ENCODE data around the gene DNAJC16.
"Not testable (repeated sequence)": the region's sequence is repeated elsewhere in the genome, so short reads cannot be mapped to it uniquely, and the experiment has no call there.

Gene DNAJC16

DNA sequence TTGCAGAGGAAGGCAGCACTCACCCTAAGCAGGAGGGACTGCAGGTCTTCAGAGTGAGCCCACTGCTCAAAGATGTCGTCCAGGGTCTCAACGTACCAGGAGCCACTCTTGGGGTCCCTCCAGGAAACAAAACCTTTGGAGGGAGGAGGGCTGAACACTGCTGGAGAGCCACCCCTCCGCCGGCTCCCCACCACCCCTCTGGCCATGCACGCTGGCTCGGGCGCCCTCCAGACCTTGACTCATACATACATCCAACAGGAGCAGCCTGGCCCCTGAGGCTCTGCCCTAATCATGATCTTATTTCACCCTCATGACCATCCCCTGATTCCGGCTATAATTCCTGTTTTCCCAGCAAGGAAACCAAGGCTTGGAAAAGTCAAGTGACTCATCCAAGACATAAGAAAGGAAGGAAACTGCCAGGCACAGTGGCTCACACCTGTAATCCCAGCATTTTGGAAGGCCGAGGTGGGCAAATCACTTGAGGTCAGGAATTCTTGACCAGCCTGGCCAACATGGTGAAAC lies 32.7 kb upstream of the DNAJC16 start:
- Mint-ChIP-seq H3K4me1 (peaks cover 5% of the 10 kb centered on the region), H3K4me3 (no peak overlapping the region), H3K27ac (no peak overlapping the region), H3K27me3 (no peaks in the 10 kb centered on the region), H3K9me3 (no peaks in the 10 kb centered on the region)
- ATAC-seq (no peak), DNase-seq (no peak)

DNA sequence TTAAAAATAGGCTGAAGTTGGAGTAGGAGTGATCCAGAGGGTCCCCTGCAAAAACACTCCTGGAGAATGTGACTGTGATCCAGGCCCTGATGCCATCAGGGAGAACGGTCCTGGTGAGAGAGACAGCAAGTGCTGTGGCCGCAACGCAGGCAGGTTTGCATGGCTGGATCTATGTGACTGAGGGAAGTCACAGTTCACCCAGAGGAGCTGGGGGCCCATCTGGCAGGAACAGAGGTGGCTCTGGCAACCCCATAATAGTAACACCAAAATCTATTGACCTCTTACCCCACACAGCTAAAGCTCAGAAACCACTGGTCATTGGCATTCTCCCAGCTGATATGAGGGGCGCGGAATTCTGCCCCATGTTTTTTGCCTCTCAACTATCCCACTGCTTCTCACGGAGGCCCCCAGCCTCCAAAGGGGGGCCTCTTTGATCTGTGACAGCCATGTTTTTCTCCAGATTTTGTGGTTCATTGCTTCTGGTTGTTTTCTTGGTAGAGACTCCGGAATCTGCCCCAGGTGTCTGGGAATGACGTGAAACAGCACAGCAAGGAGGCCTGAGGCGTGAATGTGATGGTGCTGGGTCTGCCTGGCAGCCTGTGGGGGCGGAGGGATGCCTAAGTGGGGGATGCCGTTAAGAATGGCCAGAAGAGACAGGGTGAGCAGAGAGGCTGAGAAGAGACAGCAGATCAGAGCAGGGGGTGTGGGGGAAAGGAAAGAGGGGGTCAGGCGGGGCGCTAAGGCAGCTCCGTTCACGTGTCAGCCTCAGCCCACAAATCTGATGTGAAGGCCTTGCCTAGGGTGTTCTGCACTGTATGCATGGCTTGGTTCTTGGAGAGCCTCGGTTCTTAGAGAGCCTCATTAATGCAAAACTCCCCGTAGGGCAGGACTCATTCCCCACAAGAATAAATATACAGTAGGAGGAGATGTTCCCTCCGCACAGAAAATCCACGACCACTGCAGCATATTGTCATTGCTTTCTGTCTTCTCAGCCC lies 26.2 kb upstream of the DNAJC16 start:
- no peaks in the 10 kb centered on the region for H3K4me1 Mint-ChIP-seq
- DNase-seq (no peak), ATAC-seq (no peak)
- H3K27me3 Mint-ChIP-seq: no peaks in the 10 kb centered on the region
- H3K4me3 Mint-ChIP-seq: no peak overlapping the region
- no peak overlapping the region for H3K27ac Mint-ChIP-seq
- H3K9me3 Mint-ChIP-seq: no peaks in the 10 kb centered on the region

DNA sequence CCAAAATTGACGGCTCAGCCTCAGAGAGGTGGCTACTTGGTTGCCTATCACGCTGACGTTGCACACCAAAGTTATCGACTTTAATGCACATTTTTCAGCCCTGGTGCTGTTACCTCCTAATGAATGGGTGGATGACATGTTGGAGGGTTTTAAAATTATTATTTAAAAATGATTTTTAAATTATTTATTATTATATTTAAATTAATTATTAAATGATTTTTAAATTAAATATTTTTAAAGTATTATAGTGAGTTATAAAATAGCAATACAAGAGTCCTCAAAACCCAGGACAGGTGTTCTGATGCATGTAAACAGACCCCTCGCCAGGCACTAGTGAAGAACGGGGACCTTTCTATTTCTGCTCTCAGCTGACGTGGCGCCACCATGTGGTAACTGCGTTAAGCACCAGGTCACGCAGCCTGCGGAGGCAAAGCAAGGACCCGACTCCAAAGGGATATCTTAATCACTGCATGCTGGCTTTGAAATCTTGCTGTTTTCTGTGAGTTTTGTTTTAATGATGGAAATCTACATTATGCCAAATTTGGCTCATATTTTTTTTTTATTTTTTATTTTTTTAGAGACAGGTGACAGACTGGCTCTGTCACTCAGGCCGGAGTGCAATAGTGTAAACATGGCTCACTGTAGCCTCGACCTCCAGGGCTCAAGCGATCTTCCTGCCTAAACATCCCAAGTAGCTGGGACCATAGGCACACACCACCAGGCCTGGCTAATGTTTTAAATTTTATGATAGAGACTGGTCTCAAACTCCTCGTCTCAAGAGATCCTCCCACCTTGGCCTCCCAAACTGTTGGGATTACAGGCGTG lies 25.2 kb upstream of the DNAJC16 start:
- Mint-ChIP-seq H3K27ac (peak overlapping the region in 1 of 2 donors; percentile 12), H3K4me3 (no peak overlapping the region), H3K4me1 (no peaks in the 10 kb centered on the region), H3K27me3 (no peaks in the 10 kb centered on the region), H3K9me3 (no peaks in the 10 kb centered on the region)
- DNase-seq (peak; percentile 39 to 62), ATAC-seq (peak; percentile 64)

DNA sequence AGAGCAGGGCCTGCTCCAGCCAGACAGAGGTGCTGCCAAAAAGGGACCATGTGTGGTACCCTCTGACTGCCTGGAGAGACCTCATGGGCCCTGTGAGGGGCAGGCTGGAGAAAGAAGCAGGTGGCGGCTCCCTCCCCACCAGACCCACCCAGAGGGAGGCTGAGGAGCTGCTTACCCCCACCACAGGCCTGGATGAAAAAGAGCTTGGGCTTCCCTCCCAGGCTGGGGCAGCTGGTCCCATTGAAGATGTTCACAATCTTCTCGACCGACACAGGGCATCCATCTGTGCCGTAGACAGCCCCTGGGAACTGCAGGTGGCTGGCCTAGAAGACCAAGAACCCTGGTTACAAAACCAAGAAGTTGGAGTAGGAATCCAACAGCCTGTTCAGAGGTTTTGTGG lies 22.2 kb upstream of the DNAJC16 start:
- Mint-ChIP-seq H3K27ac (no peak overlapping the region), H3K4me3 (no peak overlapping the region), H3K4me1 (no peaks in the 10 kb centered on the region), H3K27me3 (no peaks in the 10 kb centered on the region), H3K9me3 (no peaks in the 10 kb centered on the region)
- ATAC-seq: no peak
- no peak for DNase-seq

DNA sequence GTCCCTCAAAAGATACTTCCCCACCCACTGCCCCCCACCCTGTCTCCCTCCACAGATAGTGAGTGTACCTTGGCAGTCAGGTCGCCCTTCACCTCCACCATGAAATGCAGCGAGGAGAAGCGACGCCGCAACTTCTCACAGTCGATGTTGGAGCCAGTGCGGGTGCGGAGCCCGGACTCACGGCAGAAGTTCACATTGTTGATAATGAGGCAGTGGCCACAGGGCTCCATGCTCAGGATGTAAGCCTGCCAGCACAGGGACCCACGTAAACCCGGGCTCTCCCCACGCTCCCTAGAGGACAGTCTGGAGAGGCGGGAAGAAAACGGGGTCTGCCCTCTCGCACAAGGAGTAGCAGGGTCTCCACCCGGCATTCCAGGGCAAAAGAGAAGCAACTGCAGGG lies 19.8 kb upstream of the DNAJC16 start:
- ATAC-seq: no peak
- Mint-ChIP-seq H3K9me3 (no peaks in the 10 kb centered on the region), H3K4me3 (no peak overlapping the region), H3K4me1 (peaks cover 4% of the 10 kb centered on the region), H3K27me3 (no peaks in the 10 kb centered on the region), H3K27ac (no peak overlapping the region)
- no peak for DNase-seq

DNA sequence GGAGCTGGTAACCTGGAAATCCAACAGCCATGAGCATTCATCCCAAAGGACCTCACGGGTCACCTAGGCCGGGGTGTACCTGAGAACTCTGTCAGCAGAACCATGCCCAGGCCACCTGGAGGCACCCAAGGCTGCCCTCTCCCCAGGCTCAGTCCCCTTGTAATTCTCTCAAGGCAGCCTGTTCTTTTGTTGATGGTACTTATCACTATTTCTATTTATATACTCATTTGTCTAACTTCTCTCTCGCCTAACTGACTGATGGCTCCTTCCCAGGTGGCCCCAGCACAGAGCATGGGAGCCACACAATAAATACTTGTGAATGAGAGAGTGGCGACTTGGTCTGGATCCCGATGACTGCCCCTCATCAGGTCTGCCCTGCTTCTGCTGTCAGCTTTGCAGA lies 19.4 kb upstream of the DNAJC16 start:
- H3K4me1 Mint-ChIP-seq: peaks cover 4% of the 10 kb centered on the region
- no peaks in the 10 kb centered on the region for H3K9me3 Mint-ChIP-seq
- no peaks in the 10 kb centered on the region for H3K27me3 Mint-ChIP-seq
- H3K4me3 Mint-ChIP-seq: no peak overlapping the region
- H3K27ac Mint-ChIP-seq: no peak overlapping the region
- DNase-seq: no peak
- ATAC-seq: no peak

DNA sequence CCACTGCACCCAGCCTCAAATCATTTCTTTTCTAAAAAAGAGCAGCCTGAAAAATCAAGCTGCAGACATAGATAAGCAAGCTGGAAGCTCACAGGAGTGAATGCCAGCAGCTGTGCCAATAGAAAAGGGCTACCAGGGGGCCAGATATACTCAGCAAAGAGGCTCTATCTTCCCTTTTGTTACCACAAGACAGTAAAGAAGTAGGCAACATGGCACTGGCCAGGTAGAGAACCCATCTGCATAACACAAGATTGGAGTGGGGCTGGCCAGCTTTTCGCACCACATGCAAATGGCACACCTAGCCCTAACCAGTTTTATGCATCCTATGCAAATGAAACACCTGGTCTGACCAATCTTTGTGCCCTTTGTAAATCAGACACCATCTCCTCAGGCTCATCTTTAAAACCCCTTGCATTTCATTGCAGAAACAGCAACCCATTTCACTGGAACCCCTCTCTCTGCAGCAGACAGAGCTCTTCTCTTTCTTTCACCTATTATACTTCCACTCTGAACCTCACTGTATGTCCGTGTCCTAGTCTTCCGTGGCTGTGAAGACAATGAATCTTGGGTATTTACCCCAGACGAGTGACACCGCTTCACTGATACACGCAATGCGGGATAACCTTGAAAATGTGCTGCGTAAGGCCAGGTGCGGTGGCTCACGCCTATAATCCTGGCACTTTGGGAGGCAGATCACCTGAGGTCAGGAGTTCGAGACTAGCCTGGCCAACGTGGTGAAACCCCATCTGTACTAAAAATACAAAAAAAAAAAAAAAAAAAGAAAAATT lies 17.8 kb upstream of the DNAJC16 start:
- ATAC-seq (no peak), DNase-seq (no peak)
- no peak overlapping the region for H3K27ac Mint-ChIP-seq
- no peaks in the 10 kb centered on the region for H3K27me3 Mint-ChIP-seq
- H3K4me3 Mint-ChIP-seq: no peak overlapping the region
- H3K9me3 Mint-ChIP-seq: no peaks in the 10 kb centered on the region
- H3K4me1 Mint-ChIP-seq: peaks cover 4% of the 10 kb centered on the region

DNA sequence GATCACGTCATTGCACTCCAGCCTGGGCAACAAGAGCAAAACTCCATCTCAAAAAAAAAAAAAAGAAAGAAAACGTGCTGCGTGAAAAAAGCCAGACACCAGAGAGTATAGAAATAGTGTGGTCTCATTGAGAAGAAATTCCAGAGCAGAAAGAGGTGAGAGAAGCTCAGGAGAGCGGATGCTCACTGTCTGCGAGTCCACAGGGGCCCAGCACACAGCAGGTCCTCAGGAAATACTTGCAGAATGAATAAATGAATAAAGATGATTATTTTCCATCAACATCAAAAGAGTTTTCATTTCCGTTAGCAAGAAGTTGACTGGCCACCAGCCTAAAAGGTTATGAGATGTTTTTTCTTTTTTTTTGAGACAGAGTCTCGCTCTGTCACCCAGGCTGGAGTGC lies 17.1 kb upstream of the DNAJC16 start:
- no peak overlapping the region for H3K27ac Mint-ChIP-seq
- DNase-seq: no peak

DNA sequence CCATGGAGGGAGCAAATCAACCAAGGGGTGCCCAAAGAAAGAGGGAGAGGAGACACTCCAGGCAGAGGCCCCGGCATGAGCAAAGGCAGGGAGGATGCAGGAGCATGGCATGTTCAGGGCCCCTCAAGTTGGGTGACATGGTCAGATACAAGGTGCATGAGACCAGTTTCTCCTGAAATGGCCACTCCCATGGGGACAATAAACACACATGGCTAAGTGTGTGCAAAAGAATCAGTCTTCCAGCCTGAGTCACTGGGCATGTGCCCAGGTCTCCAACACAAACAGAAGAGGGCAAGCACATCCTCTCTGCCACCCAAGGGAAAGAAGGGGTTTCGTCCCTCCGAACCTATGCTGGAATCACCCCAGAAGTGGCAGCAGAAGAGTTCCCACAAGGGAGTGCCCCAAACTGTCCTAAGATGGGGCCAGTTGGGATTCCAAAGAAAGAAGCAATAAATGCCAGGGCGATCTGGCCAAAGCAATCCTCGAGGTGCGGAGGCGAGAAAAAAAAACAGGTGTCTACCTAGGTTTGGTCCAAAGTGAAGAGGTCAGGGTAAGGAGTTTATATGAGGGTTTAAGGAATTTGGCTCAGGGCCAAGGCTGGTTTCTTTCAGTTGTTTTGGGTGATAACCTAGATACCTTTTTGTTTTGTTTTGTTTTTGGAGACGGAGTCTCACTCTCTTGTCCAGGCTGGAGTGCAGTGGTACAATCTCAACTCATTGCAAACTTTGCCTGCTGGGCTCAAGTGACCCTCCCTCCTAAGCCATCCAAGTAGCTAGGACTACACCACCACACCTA lies 15.8 kb upstream of the DNAJC16 start:
- Mint-ChIP-seq H3K4me1 (peaks cover 20% of the 10 kb centered on the region), H3K27me3 (no peaks in the 10 kb centered on the region), H3K4me3 (no peak overlapping the region), H3K27ac (peak overlapping the region in 1 of 2 donors; percentile 3), H3K9me3 (no peaks in the 10 kb centered on the region)
- ATAC-seq (no peak), DNase-seq (no peak)

More for the DNA sequence above, 17.1 kb upstream of the DNAJC16 start:
- no peaks in the 10 kb centered on the region for H3K27me3 Mint-ChIP-seq
- H3K4me3 Mint-ChIP-seq: no peak overlapping the region
- H3K4me1 Mint-ChIP-seq: peaks cover 9% of the 10 kb centered on the region
- no peaks in the 10 kb centered on the region for H3K9me3 Mint-ChIP-seq
- ATAC-seq: no peak

DNA sequence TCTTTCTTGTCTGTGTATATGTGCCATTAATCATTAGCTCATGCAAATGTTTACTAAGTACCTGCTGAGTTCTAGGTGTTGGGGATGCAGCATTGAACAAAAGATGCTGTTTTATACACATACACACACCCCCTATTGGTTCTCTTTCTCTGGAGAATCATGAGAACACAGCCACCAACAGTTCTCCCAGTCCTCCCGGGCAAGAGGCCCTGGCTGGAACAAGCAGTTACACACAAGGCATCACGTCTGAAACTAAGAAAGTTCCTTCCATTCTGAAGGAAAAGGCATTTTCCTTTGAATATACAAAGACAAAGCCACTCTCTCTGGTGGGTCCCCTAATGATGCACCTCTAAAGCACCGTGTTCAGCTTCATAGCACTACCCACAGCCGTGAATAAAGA lies 13.5 kb upstream of the DNAJC16 start:
- Mint-ChIP-seq H3K4me1 (peaks cover 20% of the 10 kb centered on the region), H3K27me3 (no peaks in the 10 kb centered on the region), H3K9me3 (no peaks in the 10 kb centered on the region), H3K4me3 (no peak overlapping the region), H3K27ac (peak overlapping the region in 1 of 2 donors; percentile 60)
- DNase-seq: no peak
- ATAC-seq: no peak

DNA sequence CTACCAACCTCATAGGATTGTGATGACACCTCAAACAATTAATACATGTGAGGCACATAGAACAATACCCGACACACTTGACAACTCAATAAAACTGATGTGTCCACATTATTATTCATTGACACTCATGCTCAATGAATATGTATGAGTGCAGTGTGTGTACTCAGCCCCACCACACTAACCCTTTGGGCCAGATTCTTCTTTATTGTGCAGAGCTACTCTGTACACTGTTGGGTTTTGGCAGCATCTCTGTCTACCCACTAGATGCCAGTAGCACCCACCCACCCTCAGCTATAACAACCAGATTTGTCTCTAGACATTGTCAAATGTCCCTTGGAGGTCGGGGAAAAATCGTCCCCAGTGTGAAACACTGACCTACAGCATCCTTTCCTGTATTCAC lies 12.7 kb upstream of the DNAJC16 start:
- Mint-ChIP-seq H3K9me3 (no peaks in the 10 kb centered on the region), H3K4me3 (no peak overlapping the region), H3K27ac (no peak overlapping the region), H3K4me1 (peaks cover 20% of the 10 kb centered on the region), H3K27me3 (no peaks in the 10 kb centered on the region)
- DNase-seq (no peak), ATAC-seq (no peak)

DNA sequence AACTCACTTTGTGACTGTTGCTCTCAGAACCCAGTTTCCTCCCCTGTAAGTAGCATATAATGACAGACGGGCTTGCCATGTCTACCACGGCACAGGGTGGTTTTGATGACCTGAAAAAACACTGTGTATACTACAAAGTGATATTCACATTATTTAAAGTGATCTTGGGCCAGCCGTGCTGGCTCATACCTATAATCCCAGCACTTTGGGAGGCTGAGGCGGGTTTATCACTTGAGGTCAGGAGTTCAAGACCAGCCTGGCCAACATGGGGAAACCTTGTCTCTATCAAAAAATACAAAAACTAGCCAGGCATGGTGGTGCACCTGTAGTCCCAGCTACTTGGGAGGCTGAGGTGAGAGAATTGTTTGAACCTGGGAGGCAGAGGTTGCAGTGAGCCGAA lies 12.1 kb upstream of the DNAJC16 start:
- ATAC-seq, H3K9me3 Mint-ChIP-seq, DNase-seq, H3K4me3 Mint-ChIP-seq, H3K27me3 Mint-ChIP-seq: not testable (repeated sequence)
- Mint-ChIP-seq H3K4me1 (peaks cover 20% of the 10 kb centered on the region), H3K27ac (peak overlapping the region in 1 of 2 donors; percentile 47)

DNA sequence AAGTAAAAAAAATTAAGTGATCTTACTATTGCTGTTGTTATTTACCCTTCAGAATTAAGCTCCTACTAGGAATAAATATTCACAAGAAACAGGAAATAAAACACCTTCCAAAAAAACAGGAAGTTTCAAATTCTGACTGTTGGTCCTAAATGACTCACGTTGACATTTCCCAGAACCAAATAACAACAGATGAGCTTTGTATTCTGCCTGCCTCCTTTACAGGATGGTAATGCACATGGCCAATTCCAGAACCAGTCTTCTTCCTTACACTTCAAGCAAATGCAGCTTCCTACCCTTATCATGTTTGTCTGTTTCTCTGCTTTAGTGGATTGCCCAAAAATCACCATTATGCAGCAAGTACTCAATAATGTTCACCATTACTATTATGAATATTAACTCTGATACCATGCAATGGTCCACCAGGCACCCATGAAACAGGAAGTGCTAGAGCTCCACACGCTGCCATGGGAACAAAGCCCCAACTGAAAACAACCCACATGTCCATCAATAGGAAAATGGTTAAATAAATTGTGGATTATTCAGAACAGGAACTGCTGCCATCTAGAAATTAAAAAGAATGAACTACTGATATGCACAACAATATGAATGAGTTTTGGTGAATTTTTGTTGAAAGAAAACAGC lies 11.5 kb upstream of the DNAJC16 start:
- ATAC-seq: peak; percentile 56
- no peaks in the 10 kb centered on the region for H3K27me3 Mint-ChIP-seq
- DNase-seq: no peak
- H3K4me1 Mint-ChIP-seq: peaks cover 19% of the 10 kb centered on the region
- peak overlapping the region; percentile 38 to 76 for H3K4me3 Mint-ChIP-seq
- H3K9me3 Mint-ChIP-seq: no peaks in the 10 kb centered on the region
- H3K27ac Mint-ChIP-seq: peak overlapping the region in 1 of 2 donors; percentile 92

DNA sequence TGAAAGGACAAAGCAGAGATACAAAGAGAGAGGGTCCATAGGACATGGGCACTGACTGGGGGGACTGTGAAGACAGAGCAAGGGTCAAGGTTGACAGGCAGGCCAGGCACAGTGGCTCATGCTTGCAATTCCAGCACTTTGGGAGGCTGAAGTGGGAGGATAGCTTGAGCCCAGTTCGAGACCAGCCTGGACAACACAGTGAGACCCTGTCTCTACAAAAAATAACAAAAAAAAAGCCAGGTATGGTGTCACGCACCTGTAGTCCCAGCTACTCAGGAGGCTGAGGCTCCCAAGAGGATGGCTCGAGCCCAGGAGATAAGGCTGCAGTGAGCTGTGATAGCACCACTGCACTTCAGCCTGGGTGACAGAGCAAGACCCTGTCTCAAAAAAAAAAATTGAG lies 7.0 kb upstream of the DNAJC16 start:
- H3K4me3 Mint-ChIP-seq: no peak overlapping the region
- H3K27me3 Mint-ChIP-seq: no peaks in the 10 kb centered on the region
- no peak overlapping the region for H3K27ac Mint-ChIP-seq
- DNase-seq: no peak
- H3K4me1 Mint-ChIP-seq: peaks cover 31% of the 10 kb centered on the region
- ATAC-seq: no peak
- H3K9me3 Mint-ChIP-seq: no peaks in the 10 kb centered on the region
